Body of pancreas (tissue), 4 donors: ENCODE data around the gene PLK5. TPM values are rescaled to one million over a fixed set of nuclear protein-coding genes. Genes with fewer than 3 reads are reported as not detected.
"Not testable (repeated sequence)": the region's sequence is repeated elsewhere in the genome, so short reads cannot be mapped to it uniquely, and the experiment has no call there.

ENCODE experiments used
- ATAC-seq: fragments of 150-250 bp; one replicate; pipeline ENCODE4 v1.9.1; 2016
- DNase-seq, 4 donors: peaks; one replicate each; pipeline ENCODE4 v3.0.0-alpha.2; 2019
- H3K27ac ChIP-seq, 4 donors: fragments of 200-600 bp; sonication (generic); 1 replicate in 3 of 4; 2 replicates in 1 of 4; pipeline versions ENCODE4 v1.5.1 to v1.6.1; 2016 to 2019; ENCODE audit warnings: mild to moderate bottlenecking in 1 of 4, mixed read lengths in 1 of 4, moderate library complexity in 1 of 4
- H3K27me3 ChIP-seq, 2 donors: fragments of 200-600 bp; sonication (generic); one replicate each; pipeline ENCODE4 v1.6.0; 2016; ENCODE audit warnings: mild to moderate bottlenecking in 1 of 2
- H3K36me3 ChIP-seq, 2 donors: fragments of 200-600 bp; sonication (generic); replicated peaks in 1 of 2; 2 replicates each; pipeline ENCODE4 v1.5.1; 2016; ENCODE audit warnings: low read depth in 2 of 2; ENCODE audit not compliant: insufficient read depth in 1 of 2
- H3K4me1 ChIP-seq: fragments of 200-600 bp; sonication (generic); one replicate; pipeline ENCODE4 v1.6.0; 2016
- H3K4me3 ChIP-seq, 2 donors: fragments of 200-600 bp; sonication (generic); 1 replicate in 1 of 2; 2 replicates in 1 of 2; pipeline ENCODE4 v1.5.1; 2016 to 2019
- H3K9me3 ChIP-seq, 3 donors: fragments of 200-600 bp; sonication (generic); 1 replicate in 2 of 3; 2 replicates in 1 of 3; pipeline ENCODE4 v1.5.1; 2016
- CTCF ChIP-seq, 7 experiments: fragments of 450-650 bp in 4 of 7; fragments of 200-600 bp in 3 of 7; sonication (generic) in 3 of 7; IDR thresholded peaks; one replicate each; pipeline ENCODE4 v1.5.1; 2016 to 2019; ENCODE audit warnings: antibody characterized with exemption in 7 of 7
- POLR2A ChIP-seq, 3 donors: fragments of 450-650 bp; IDR thresholded peaks; one replicate each; pipeline ENCODE4 v1.6.1; 2016; ENCODE audit warnings: antibody characterized with exemption in 3 of 3, mild to moderate bottlenecking in 2 of 3
- WGBS, 2 donors: methylation state at CpG; one replicate each; pipeline ENCODE4 v1.1.5; 2017; 5-methylcytosine and 5-hydroxymethylcytosine counted together
- intact Hi-C: fragments of 100-400 bp; cut with DNase I; formaldehyde crosslinking; loops from one replicate; pipeline ENCODE4 v1.15.1; 2023
- total RNA-seq, 2 donors: library from RNA; depleted of rRNA; stranded (reverse); fragments of >200 nt; gene quantifications; one replicate each; pipeline ENCODE4 v1.1.0, GENCODE V29; 2016

Gene PLK5
- not detected for total RNA-seq

- TF ChIP-seq CTCF (IDR thresholded peaks at IDR 0.05): peak in 1 of 7 experiments; percentile 28
- TF ChIP-seq POLR2A (IDR thresholded peaks at IDR 0.05): no peak
- Histone ChIP-seq H3K4me3 (no peak within 1 kb of the TSS), H3K4me1 (peaks cover 11% of the 10 kb centered on the region), H3K27me3 (peaks cover 0 to 20% of the 10 kb centered on the region in 2 donors), H3K36me3 (no peaks in the 10 kb centered on the region), H3K27ac (no peak within 1 kb of the TSS), H3K9me3 (no peaks in the 10 kb centered on the region)
- DNase-seq: no peak
- intact Hi-C loops: no loop called here
- ATAC-seq: no peak
- WGBS, 2 donors: 13 to 58% methylated on average over 8 to 54 of the region's 92 CpGs
These were observed at the start of gene PLK5 for GRCh38 chr19:1523412-1524286. Gene PLK5, plus strand, starts transcription at chr19:1524077. Its CDS starts 2,920 bp downstream, at chr19:1526997.

GRCh38 chr19:1474765-1475351 lies 49.0 kb upstream of the PLK5 start:
- ATAC-seq (no peak), DNase-seq (no peak)
- no peaks in the 10 kb centered on the region for H3K36me3 ChIP-seq

GRCh38 chr19:1475751-1476437 lies 48.0 kb upstream of the PLK5 start:
- 88 to 94% methylated on average over 13 to 23 of the region's 31 CpGs for WGBS, 2 donors
- H3K9me3 ChIP-seq: no peaks in the 10 kb centered on the region
- intact Hi-C loops: no loop called here
- no peak overlapping the region for H3K4me3 ChIP-seq
- H3K27ac ChIP-seq: no peak overlapping the region
- DNase-seq: no peak
- peaks cover 42% of the 10 kb centered on the region for H3K4me1 ChIP-seq
- no peaks in the 10 kb centered on the region for H3K36me3 ChIP-seq
- H3K27me3 ChIP-seq: peaks cover 0 to 25% of the 10 kb centered on the region in 2 donors
- no peak for ATAC-seq
- TF ChIP-seq POLR2A (IDR thresholded peaks at IDR 0.05) (no peak), CTCF (IDR thresholded peaks at IDR 0.05) (no peak)

More at GRCh38 chr19:1474765-1475351, 49.0 kb upstream of the PLK5 start:
- Histone ChIP-seq H3K27ac (no peak overlapping the region), H3K4me1 (peaks cover 52% of the 10 kb centered on the region), H3K9me3 (no peaks in the 10 kb centered on the region), H3K27me3 (peaks cover 0 to 34% of the 10 kb centered on the region in 2 donors), H3K4me3 (no peak overlapping the region)
- intact Hi-C loops: no loop called here
- TF ChIP-seq POLR2A (IDR thresholded peaks at IDR 0.05): no peak
- WGBS, 2 donors: 88 to 95% methylated on average over 13 to 19 of the region's 26 CpGs

GRCh38 chr19:1477056-1477455 lies 46.8 kb upstream of the PLK5 start:
- 89% methylated on average over 8 to 9 of the region's 9 CpGs for WGBS, 2 donors
- H3K9me3 ChIP-seq, ATAC-seq, H3K27ac ChIP-seq, H3K36me3 ChIP-seq, DNase-seq, intact Hi-C loops, H3K4me3 ChIP-seq: not testable (repeated sequence)
- Histone ChIP-seq H3K4me1 (peaks cover 31% of the 10 kb centered on the region), H3K27me3 (peaks cover 0 to 15% of the 10 kb centered on the region in 2 donors)

- Histone ChIP-seq H3K4me3 (peak within 1 kb of the TSS; percentile 61 to 90), H3K9me3 (no peaks in the 10 kb centered on the region), H3K36me3 (no peaks in the 10 kb centered on the region), H3K4me1 (peaks cover 15% of the 10 kb centered on the region), H3K27ac (peak within 1 kb of the TSS; percentile 3 to 63 (median 37)), H3K27me3 (no peaks in the 10 kb centered on the region)
- DNase-seq: peak; percentile 93 to 94 (median 94)
- 0 to 4% methylated on average over 7 to 71 of the region's 71 CpGs for WGBS, 2 donors
- TF ChIP-seq POLR2A (IDR thresholded peaks at IDR 0.05) (peak; percentile 21 to 80 (median 76)), CTCF (IDR thresholded peaks at IDR 0.05) (no peak)
- ATAC-seq: peak; percentile 97
- intact Hi-C loops: no loop called here
These were observed 44.8 kb upstream of the PLK5 start, which contains the start of gene C19orf25 for GRCh38 chr19:1478934-1479707. Gene C19orf25, minus strand, starts transcription at chr19:1479215. Its CDS starts 312 bp downstream, at chr19:1478903.
